OCI-LY1 (cell line): Measurements from ENCODE around the gene HAND2.

ENCODE experiments used
- CTCF ChIP-seq: fragments of 200-600 bp; sonication (generic), shearing (Covaris generic); IDR thresholded peaks from 2 replicates; pipeline ENCODE4 v1.5.1; 2017; ENCODE audit warnings: mild to moderate bottlenecking, antibody characterized with exemption, low read length, moderate library complexity, mixed read lengths
- EZH2 ChIP-seq: fragments of 200-600 bp; sonication (generic), shearing (Covaris generic); IDR thresholded peaks from 2 replicates; pipeline ENCODE4 v1.8.0; 2017; ENCODE audit warnings: borderline replicate concordance, mixed run types, mild to moderate bottlenecking, antibody characterized with exemption, low read length, moderate library complexity, mixed read lengths

DNA sequence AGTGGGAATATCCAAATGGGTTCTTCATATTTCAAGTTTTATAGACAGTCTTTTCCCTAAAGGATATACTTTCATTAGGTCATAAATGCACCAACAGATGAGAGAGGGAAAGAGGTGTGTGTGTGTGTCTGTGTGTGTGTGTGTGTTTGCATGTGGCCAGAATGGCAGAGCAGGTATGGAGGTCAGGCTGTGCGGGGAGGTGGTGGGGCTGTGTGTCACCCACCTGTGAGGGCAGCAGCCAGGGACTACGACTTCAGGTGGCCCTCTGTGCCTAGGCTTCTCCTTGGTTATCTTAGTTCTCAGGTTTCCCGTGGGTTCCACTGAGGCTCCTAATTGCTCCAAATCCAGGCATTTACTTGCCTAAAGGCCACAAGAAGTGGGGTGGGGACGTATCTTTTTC lies 14.6 kb downstream of the HAND2 start:
- TF ChIP-seq CTCF: no peak
- TF ChIP-seq EZH2: no peak
